Glomerular visceral epithelial cell (primary cell): ENCODE measurements around the gene TMEM273.
A peak's percentile ranks its signal among the peaks of the same experiment; 100 is the strongest.

ENCODE experiments used
- DNase-seq: peaks from one replicate; pipeline ENCODE4 v3.0.0-alpha.2; 2016; ENCODE audit errors: extremely low spot score

The TMEM273 gene

DNA sequence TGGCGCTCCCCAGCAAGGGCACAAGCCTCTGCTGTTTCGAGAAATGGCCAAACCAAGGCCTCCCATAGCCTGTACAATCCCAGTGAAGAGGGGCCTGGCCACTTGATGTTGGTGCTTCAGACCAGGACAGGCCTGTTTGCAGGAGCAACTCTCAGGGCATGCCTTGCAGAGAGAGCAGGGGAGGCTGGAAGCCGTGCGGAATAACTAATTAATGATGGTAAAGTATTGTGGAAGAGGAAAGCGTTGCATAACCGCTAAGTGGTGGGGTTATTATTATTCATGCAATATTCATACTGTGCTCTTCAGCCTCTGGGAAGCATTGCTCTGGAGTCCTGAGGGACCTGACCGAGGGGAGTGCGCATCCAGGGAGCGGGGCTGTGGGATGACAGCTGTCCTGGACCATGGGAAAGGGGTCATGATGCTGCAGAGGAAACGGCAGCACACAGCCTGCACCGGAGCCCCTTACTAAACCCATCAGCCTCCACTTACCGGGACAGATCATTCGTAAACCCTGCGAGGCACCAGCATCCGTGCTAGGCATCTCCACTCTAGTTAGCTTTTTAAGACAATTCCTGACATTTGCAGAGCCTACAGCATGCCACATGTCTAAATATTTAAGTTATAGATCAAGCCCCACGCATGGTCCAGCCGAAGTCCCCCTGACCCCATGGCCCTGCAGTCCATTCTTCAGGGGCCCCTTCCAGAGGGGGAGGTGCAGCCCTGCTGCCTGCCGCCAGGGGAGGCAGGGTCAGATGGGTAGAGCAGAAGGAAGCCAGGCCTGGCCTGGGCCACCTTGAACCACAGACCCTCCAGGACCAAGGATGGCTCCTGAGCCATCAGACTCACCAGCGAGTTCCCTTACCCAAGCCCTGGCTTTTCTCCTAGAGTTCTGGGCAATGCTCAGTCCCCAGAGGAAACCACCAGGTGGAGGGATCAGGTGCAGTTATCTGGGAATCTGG, 11.6 kb downstream of the TMEM273 start:
- no peak for DNase-seq

DNA sequence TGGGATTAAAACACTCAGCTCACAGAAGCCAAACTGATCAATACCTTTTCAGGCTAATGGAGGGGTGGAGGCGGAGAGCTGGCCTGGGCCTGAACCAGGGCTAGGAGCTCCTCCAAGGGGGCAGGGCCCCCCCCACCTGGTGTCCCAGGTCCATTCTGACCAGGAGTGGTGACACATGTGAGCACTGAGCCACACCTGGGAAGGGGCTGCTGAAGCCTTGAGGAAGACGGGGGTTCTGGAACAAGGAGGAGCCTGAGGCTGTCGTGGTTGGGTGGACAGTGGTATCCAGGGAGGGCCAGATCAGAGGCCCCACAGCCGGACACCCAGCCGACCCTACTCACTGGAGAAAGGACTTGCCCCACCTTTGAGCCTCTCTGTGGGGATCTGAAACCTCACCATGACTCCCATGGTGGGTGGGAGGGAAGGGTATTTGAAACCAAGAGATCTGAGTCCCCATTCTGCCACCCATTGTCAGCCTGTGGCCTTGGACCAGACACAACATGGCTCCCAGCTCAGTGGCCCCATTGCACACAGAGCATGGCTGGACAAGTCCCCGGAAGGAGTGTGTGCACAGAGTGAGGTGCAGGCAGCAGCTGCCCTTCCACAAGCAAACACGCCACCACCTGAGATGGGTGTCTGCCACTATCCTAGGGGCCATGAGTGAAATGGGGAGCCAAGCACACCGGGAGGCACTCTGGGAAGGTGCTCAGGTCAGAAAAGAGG, 12.4 kb downstream of the TMEM273 start:
- DNase-seq = no peak

DNA sequence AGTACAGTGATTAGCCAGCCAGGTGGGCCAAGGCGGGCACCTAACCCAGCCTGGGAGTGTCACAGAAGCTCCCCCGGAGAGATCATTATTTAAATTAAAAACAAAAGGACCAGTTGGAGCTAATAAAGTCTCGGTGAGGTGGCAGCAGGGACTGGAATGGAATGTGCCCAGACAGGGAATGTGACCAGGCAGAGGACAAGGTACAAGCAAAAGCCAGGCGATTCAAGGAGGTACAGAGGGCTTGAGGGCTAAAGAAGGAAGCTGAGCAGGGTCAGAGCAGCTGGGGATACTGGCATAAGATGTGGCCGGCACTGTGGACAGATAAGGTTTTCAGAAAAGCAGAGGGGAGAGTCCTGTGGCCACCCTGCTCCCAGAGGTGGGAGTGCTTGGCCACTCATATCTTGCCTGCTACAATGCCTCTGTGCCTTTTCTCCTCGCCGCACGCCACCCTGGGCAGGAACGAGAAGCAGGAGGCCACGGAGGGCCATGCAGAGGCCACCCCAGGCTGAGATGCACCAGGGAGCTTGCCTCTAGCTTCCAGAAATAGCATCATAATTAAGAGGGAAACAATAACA, 13.2 kb downstream of the TMEM273 start:
- no peak for DNase-seq

GRCh38 chr10:49174261-49174925, 13.8 kb downstream of the TMEM273 start:
- no peak for DNase-seq

DNA sequence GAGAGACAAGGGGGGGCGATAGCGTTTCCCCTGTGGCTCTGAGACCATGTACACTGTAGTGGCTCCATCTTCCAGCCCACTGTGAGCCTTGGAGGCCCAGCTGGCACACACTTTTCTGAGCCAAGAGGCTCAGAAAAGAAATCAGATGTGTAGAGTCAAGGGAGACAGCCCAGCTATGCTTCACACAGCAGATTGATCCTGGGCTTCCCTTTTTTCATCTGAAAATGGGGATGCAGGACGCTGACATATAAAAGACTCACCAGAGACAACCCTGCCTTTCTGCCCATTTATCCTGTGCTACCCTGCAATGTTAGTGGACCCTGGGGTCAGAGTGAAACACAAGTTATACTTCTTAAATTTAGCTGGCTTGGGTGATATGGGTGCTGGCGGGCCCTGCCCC, 14.3 kb downstream of the TMEM273 start:
- DNase-seq = no peak

- no peak for DNase-seq
Measured at GRCh38 chr10:49173201-49173772, 14.9 kb downstream of the TMEM273 start.

GRCh38 chr10:49172777-49173132, 15.4 kb downstream of the TMEM273 start:
- DNase-seq = no peak

- no peak for DNase-seq
Measured at GRCh38 chr10:49172061-49172776, 16.0 kb downstream of the TMEM273 start.

- DNase-seq = no peak
Measured at GRCh38 chr10:49171326-49172060, 16.7 kb downstream of the TMEM273 start.

- no peak for DNase-seq
Measured at GRCh38 chr10:49170632-49171325, 17.4 kb downstream of the TMEM273 start.

DNA sequence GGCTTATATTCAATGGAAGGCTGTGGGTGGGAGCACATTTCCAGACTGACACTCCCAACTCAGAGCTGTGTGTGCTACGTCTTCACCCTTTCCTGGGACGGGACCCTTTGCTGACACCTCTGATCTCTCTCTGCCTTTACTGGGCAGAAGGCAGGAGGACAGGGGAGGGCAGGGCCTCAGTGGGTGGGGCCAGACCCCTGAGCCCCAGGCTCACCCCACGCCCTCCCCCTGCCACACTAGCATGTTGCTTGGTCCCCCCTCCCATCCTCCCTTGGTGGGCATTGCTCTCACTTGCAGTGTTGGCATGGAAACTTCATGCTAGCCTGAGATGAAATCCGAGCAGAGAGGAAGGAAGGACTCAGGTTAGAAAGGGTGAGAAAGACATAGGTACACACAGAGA, 18.4 kb downstream of the TMEM273 start:
- DNase-seq = no peak

GRCh38 chr10:49168831-49169500, 19.2 kb downstream of the TMEM273 start:
- peak; percentile 43 for DNase-seq

GRCh38 chr10:49168171-49168540, 20.0 kb downstream of the TMEM273 start:
- no peak for DNase-seq

DNA sequence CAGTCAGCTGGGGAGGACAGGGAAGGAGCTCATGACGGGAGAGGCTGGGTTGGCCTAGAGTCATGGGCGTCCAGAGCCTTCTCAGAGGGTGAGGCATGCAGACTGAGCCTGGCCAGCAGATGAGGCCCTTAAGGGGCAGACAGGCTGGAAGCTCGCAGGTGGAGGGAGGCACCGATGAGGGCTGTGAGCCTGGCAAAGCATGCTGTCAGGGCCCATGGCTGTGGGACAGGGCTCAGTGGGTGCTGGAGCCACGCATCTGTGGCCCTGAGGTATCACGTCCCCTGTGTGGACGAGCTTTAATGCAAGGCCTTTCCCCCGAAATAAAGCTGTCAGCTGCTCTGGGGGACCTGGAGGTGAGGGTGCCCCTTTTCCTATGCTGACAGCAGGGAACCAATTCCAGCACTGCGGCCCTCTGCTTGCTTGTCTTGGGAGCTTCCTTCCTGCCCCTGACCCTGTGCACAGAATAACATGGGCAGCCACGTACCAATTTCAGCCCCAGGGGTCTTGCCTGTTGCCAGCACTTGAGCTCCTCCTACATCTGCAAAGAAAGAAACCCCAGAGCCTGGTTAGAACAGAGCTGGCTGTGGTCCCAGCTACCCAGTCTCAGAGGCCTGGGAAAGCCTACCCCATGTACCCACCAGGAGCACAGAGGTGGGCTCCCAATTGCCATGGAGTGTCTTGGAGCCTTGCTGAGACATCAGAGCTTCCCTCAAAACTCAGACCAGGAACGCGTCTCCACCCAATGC, 20.6 kb downstream of the TMEM273 start:
- DNase-seq = no peak

DNA sequence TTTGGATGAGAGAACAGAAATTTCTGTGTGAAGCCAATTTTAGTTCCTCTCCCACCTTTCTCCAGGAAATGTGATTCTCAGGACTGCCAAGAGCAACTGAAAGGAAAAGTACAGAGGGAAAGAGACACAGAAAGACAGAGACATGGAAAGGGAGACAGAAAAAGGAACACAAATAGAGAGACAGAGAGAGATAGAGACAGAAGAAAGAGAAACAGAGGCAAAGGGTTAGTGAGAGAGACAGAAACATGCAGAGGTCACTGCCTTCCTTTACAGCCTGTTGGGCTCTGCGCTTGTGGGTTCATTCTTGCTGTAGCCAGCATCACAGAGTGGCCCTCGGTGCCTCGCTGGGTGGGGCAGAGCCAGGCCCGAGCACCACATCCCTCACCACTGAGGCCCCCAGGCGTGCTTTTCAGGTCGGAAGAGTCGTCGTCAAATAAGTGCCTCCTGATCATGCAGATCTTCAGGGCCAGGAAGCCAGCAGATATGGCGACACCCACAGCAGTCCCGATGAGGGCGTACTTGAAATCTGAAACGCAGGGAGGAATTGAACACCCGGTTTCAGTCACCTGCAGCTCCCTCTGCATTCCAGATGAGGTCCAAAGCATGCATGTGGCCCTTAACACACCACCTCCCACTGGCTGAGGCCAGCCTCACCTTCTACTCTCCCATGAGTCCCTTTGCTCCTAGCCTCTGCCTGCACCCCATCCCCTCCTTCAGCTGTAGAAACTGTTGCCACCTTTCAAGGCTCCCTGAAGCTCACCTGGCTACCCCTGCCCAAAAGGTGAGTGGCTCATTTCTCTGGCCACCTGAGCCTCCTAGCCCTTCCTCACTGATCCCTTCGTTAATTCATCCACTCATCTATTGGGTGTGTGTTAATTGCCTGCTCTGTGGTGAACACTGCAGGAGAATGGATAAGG, 21.4 kb downstream of the TMEM273 start:
- DNase-seq = no peak

- DNase-seq = no peak
Measured at GRCh38 chr10:49165821-49166483, 22.2 kb downstream of the TMEM273 start.

- DNase-seq = no peak
Measured at GRCh38 chr10:49165259-49165658, 22.9 kb downstream of the TMEM273 start.
